ENCODE data around the gene IFNGR1. TPM values are rescaled to one million over a fixed set of nuclear protein-coding genes. Genes with fewer than 3 reads are reported as not detected.
A peak's percentile ranks its signal among the peaks of the same experiment; 100 is the strongest.

The IFNGR1 gene
- total and polyA plus RNA-seq, 2 of the 13 experiments (the other 11 are each of a cell fraction or from before 2014, with no cell fraction given), result 82.8 to 87.8 TPM

DNA sequence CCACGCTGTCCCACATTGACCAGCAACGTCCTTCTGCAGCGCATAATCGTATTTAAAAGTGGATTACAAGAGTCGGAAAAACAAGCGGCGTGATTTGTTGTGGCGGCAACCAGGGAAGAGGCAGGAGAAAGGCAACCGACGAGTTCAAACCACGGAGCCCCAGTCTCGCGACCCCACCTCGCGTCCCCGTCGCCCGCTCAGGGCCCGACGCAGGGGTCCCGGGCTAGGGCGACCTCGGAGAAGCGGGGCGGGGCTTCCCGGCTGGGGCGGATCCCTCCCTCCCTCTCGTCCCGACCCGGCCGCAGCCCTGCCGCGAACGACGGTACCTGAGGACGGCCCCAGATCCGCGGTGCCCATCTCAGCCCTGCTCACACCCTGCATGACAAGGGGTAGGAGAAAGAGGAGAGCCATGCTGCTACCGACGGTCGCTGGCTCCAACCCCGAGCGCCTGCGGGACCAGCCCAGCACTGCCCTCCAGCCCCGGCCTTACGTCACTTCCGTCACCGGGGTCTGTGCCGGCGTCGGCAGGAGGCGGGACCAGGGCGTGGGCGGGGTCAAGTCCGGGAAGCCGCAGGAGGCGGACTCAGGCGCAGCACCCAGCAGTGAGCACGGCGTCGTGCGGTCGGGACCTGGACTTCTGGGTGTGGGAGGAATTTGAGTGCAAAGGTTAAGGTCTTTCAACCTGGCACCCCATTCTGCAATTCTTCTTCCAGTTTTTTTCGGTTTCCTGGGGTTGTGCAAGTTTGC is at the start of gene IFNGR1 (continued):
- TF ChIP-seq, protein P1, sequence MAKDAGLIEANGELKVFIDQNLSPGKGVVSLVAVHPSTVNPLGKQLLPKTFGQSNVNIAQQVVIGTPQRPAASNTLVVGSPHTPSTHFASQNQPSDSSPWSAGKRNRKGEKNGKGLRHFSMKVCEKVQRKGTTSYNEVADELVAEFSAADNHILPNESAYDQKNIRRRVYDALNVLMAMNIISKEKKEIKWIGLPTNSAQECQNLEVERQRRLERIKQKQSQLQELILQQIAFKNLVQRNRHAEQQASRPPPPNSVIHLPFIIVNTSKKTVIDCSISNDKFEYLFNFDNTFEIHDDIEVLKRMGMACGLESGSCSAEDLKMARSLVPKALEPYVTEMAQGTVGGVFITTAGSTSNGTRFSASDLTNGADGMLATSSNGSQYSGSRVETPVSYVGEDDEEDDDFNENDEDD (CRISPR knock-in tag; IDR thresholded peaks at IDR 0.05; ENCODE audit: borderline replicate concordance), result peak; percentile 58; the same call in 1 of the 2 replicates
- TF ChIP-seq, protein P2, sequence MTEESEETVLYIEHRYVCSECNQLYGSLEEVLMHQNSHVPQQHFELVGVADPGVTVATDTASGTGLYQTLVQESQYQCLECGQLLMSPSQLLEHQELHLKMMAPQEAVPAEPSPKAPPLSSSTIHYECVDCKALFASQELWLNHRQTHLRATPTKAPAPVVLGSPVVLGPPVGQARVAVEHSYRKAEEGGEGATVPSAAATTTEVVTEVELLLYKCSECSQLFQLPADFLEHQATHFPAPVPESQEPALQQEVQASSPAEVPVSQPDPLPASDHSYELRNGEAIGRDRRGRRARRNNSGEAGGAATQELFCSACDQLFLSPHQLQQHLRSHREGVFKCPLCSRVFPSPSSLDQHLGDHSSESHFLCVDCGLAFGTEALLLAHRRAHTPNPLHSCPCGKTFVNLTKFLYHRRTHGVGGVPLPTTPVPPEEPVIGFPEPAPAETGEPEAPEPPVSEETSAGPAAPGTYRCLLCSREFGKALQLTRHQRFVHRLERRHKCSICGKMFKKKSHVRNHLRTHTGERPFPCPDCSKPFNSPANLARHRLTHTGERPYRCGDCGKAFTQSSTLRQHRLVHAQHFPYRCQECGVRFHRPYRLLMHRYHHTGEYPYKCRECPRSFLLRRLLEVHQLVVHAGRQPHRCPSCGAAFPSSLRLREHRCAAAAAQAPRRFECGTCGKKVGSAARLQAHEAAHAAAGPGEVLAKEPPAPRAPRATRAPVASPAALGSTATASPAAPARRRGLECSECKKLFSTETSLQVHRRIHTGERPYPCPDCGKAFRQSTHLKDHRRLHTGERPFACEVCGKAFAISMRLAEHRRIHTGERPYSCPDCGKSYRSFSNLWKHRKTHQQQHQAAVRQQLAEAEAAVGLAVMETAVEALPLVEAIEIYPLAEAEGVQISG (CRISPR knock-in tag; IDR thresholded peaks at IDR 0.05), result peak; percentile 86
- TF ChIP-seq ZNF510 (CRISPR knock-in tag; IDR thresholded peaks at IDR 0.05; ENCODE audit: low read depth) (no peak), GZF1 (CRISPR knock-in tag; IDR thresholded peaks at IDR 0.05) (peak; percentile 16; the same call in 1 of the 2 replicates), PHF8 (CRISPR knock-in tag; IDR thresholded peaks at IDR 0.05) (peak; percentile 98), HNRNPK (IDR thresholded peaks at IDR 0.05; ENCODE audit: low read depth, low read length, poor library complexity, severe bottlenecking) (no peak), HOXA5 (CRISPR knock-in tag; IDR thresholded peaks at IDR 0.05) (peak; percentile 94; the same call in 1 of the 2 replicates), ZNF253 (CRISPR knock-in tag; IDR thresholded peaks at IDR 0.05; ENCODE audit: borderline replicate concordance) (0 out of 2 replicates have a peak, but pooled peaks have one; percentile 59), ZMYM2 (CRISPR knock-in tag; IDR thresholded peaks at IDR 0.05) (peak; percentile 85; the same call in 1 of the 2 replicates), LBX2 (CRISPR knock-in tag; IDR thresholded peaks at IDR 0.05; ENCODE audit: borderline replicate concordance) (no peak), RFXAP (CRISPR knock-in tag; IDR thresholded peaks at IDR 0.05; ENCODE audit: borderline replicate concordance) (peak; percentile 80; the same call in 1 of the 2 replicates), SPEN (CRISPR knock-in tag; IDR thresholded peaks at IDR 0.05; ENCODE audit: low read depth) (peak; percentile 89), CAMTA2 (CRISPR knock-in tag; IDR thresholded peaks at IDR 0.05; ENCODE audit: borderline replicate concordance) (0 out of 2 replicates have a peak, but pooled peaks have one; percentile 89), ELK4 (CRISPR knock-in tag; IDR thresholded peaks at IDR 0.05; ENCODE audit: borderline replicate concordance) (no peak), ZNF317 (CRISPR knock-in tag; IDR thresholded peaks at IDR 0.05) (peak; percentile 80), ZBTB38 (CRISPR knock-in tag; IDR thresholded peaks at IDR 0.05) (peak; percentile 94), SOX6 (IDR thresholded peaks at IDR 0.05) (no peak), SOX6 (CRISPR knock-in tag; IDR thresholded peaks at IDR 0.05) (peak; percentile 87), ASH2L (IDR thresholded peaks at IDR 0.05; ENCODE audit: insufficient read length, low read depth, low read length) (peak; percentile 93)
- TF ChIP-seq, protein P3, sequence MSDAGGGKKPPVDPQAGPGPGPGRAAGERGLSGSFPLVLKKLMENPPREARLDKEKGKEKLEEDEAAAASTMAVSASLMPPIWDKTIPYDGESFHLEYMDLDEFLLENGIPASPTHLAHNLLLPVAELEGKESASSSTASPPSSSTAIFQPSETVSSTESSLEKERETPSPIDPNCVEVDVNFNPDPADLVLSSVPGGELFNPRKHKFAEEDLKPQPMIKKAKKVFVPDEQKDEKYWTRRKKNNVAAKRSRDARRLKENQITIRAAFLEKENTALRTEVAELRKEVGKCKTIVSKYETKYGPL (CRISPR knock-in tag; IDR thresholded peaks at IDR 0.05), result no peak
- TF ChIP-seq, protein P4, sequence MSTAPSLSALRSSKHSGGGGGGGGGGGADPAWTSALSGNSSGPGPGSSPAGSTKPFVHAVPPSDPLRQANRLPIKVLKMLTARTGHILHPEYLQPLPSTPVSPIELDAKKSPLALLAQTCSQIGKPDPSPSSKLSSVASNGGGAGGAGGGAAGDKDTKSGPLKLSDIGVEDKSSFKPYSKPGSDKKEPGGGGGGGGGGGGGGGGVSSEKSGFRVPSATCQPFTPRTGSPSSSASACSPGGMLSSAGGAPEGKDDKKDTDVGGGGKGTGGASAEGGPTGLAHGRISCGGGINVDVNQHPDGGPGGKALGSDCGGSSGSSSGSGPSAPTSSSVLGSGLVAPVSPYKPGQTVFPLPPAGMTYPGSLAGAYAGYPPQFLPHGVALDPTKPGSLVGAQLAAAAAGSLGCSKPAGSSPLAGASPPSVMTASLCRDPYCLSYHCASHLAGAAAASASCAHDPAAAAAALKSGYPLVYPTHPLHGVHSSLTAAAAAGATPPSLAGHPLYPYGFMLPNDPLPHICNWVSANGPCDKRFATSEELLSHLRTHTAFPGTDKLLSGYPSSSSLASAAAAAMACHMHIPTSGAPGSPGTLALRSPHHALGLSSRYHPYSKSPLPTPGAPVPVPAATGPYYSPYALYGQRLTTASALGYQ (CRISPR knock-in tag; IDR thresholded peaks at IDR 0.05), result peak; percentile 71; the same call in 1 of the 2 replicates

Data from HepG2 (cell line).